ENCODE measurements around the gene DEPDC7.

The DEPDC7 gene

GRCh38 chr11:32983506-32983905 lies 32.2 kb upstream of the DEPDC7 start:
- Histone ChIP-seq H2AFZ (ENCODE audit: low read depth) (no peak overlapping the region), H3K4me1 (ENCODE audit: low read depth, poor library complexity, severe bottlenecking) (no peaks in the 10 kb centered on the region)
- TF ChIP-seq CTCF (conservative IDR thresholded peaks at IDR 0.05; ENCODE audit: low read depth, low read length) = no peak

GRCh38 chr11:32985600-32985999 lies 30.1 kb upstream of the DEPDC7 start:
- TF ChIP-seq CTCF (conservative IDR thresholded peaks at IDR 0.05; ENCODE audit: low read depth, low read length) = no peak
- H3K79me2 ChIP-seq (ENCODE audit: insufficient read depth, low read depth) = no peaks in the 10 kb centered on the region
- H3K4me2 ChIP-seq = no peak overlapping the region
- no peaks in the 10 kb centered on the region for H3K27me3 ChIP-seq (ENCODE audit: insufficient read depth, low read depth)
- no peak overlapping the region for H3K27ac ChIP-seq
- H3K4me3 ChIP-seq (IDR thresholded peaks at IDR 0.05; ENCODE audit: insufficient read depth, low read depth, low read length) = no peak overlapping the region
- H3K36me3 ChIP-seq (ENCODE audit: insufficient read depth) = no peaks in the 10 kb centered on the region
- H3K9ac ChIP-seq = no peak overlapping the region
- H3K4me1 ChIP-seq (ENCODE audit: low read depth, poor library complexity, severe bottlenecking) = no peaks in the 10 kb centered on the region
- no peaks in the 10 kb centered on the region for H4K20me1 ChIP-seq (ENCODE audit: insufficient read depth)
- H2AFZ ChIP-seq (ENCODE audit: low read depth) = no peak overlapping the region

More at GRCh38 chr11:32983506-32983905, 32.2 kb upstream of the DEPDC7 start:
- H3K79me2 ChIP-seq (ENCODE audit: insufficient read depth, low read depth) = no peaks in the 10 kb centered on the region
- no peak overlapping the region for H3K4me2 ChIP-seq
- H3K27me3 ChIP-seq (ENCODE audit: insufficient read depth, low read depth) = no peaks in the 10 kb centered on the region
- no peak overlapping the region for H3K4me3 ChIP-seq (IDR thresholded peaks at IDR 0.05; ENCODE audit: insufficient read depth, low read depth, low read length)
- no peak overlapping the region for H3K9ac ChIP-seq
- no peaks in the 10 kb centered on the region; the same call in 1 of the 2 replicates for H3K36me3 ChIP-seq (ENCODE audit: insufficient read depth)
- no peaks in the 10 kb centered on the region for H4K20me1 ChIP-seq (ENCODE audit: insufficient read depth)
- H3K27ac ChIP-seq = no peak overlapping the region

- H3K79me2 ChIP-seq (ENCODE audit: insufficient read depth, low read depth) = no peaks in the 10 kb centered on the region
- no peak overlapping the region for H3K4me3 ChIP-seq (IDR thresholded peaks at IDR 0.05; ENCODE audit: insufficient read depth, low read depth, low read length)
- H3K4me1 ChIP-seq (ENCODE audit: low read depth, poor library complexity, severe bottlenecking) = no peaks in the 10 kb centered on the region
- H3K27me3 ChIP-seq (ENCODE audit: insufficient read depth, low read depth) = no peaks in the 10 kb centered on the region
- no peaks in the 10 kb centered on the region for H4K20me1 ChIP-seq (ENCODE audit: insufficient read depth)
- TF ChIP-seq CTCF (conservative IDR thresholded peaks at IDR 0.05; ENCODE audit: low read depth, low read length) = no peak
- H3K36me3 ChIP-seq (ENCODE audit: insufficient read depth) = no peaks in the 10 kb centered on the region
- no peak overlapping the region for H2AFZ ChIP-seq (ENCODE audit: low read depth)
- no peak overlapping the region for H3K4me2 ChIP-seq
- H3K9ac ChIP-seq = no peak overlapping the region
- no peak overlapping the region for H3K27ac ChIP-seq
Measured at GRCh38 chr11:32987851-32988250, 27.8 kb upstream of the DEPDC7 start.

- no peaks in the 10 kb centered on the region for H3K4me1 ChIP-seq (ENCODE audit: low read depth, poor library complexity, severe bottlenecking)
- H3K9ac ChIP-seq = no peak overlapping the region
- no peak for TF ChIP-seq CTCF (conservative IDR thresholded peaks at IDR 0.05; ENCODE audit: low read depth, low read length)
- H2AFZ ChIP-seq (ENCODE audit: low read depth) = no peak overlapping the region
- H3K4me3 ChIP-seq (IDR thresholded peaks at IDR 0.05; ENCODE audit: insufficient read depth, low read depth, low read length) = no peak overlapping the region
- no peak overlapping the region for H3K4me2 ChIP-seq
- no peaks in the 10 kb centered on the region for H3K27me3 ChIP-seq (ENCODE audit: insufficient read depth, low read depth)
- H3K27ac ChIP-seq = no peak overlapping the region
- no peaks in the 10 kb centered on the region for H4K20me1 ChIP-seq (ENCODE audit: insufficient read depth)
- no peaks in the 10 kb centered on the region for H3K36me3 ChIP-seq (ENCODE audit: insufficient read depth)
- no peaks in the 10 kb centered on the region for H3K79me2 ChIP-seq (ENCODE audit: insufficient read depth, low read depth)
Measured at GRCh38 chr11:32990481-32990880, 25.2 kb upstream of the DEPDC7 start.
